Thyroid gland (tissue), 4 donors: ENCODE data around the gene MAST4.

Experiments used
- CTCF ChIP-seq, 6 experiments: fragments of 200-600 bp in 3 of 6; fragments of 450-650 bp in 3 of 6; sonication (generic) in 3 of 6; IDR thresholded peaks; one replicate each; pipeline ENCODE4 v1.5.1; 2016 to 2019; ENCODE audit warnings: antibody characterized with exemption in 6 of 6, mild to moderate bottlenecking in 2 of 6, inconsistent platforms in 1 of 6, moderate library complexity in 1 of 6
- POLR2A ChIP-seq, 2 donors: fragments of 450-650 bp; IDR thresholded peaks; one replicate each; pipeline ENCODE4 v1.6.1; 2017; ENCODE audit warnings: antibody characterized with exemption in 2 of 2, mild to moderate bottlenecking in 2 of 2, moderate library complexity in 1 of 2

DNA sequence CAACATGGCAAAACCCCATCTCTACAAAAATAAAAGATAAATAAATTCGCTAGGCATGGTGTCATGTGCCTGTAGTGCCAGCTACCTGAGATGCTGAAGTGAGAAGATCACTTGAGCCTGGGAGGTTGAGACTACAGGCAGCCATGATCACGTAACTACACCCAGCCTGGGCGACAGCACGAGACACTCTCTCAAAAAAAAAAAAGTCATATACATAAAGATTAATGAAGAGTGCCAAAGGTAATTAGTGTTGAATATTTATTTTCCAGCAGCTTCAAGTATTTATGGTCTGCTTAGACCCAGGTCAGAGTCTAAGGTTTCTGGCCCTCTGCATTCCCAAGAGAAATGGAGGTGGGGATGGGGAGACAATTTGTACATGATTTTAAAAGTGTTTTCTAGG, 432.7 kb downstream of the MAST4 start:
- TF ChIP-seq CTCF (IDR thresholded peaks at IDR 0.05) (no peak), POLR2A (IDR thresholded peaks at IDR 0.05) (no peak)
